GM18858 (cell line): Measurements from ENCODE around the gene MCF2L2.
A peak's percentile ranks its signal among the peaks of the same experiment; 100 is the strongest.
"Not testable (repeated sequence)": the region's sequence is repeated elsewhere in the genome, so short reads cannot be mapped to it uniquely, and the experiment has no call there.

Experiments used
- ATAC-seq: cut with Tn5 transposase; IDR thresholded peaks from one replicate; pipeline ENCODE4 v1.9.1; 2021; ENCODE audit not compliant: unreplicated experiment

The MCF2L2 gene

GRCh38 chr3:183446838-183447205 is 18.4 kb upstream of the MCF2L2 start:
- ATAC-seq: no peak

GRCh38 chr3:183444748-183445147 is 16.3 kb upstream of the MCF2L2 start:
- ATAC-seq: no peak

- no peak for ATAC-seq
These were observed 15.3 kb upstream of the MCF2L2 start for GRCh38 chr3:183443395-183444385.

- no peak for ATAC-seq
These were observed 14.6 kb upstream of the MCF2L2 start for GRCh38 chr3:183442994-183443393.

- ATAC-seq: not testable (repeated sequence)
These were observed 12.1 kb upstream of the MCF2L2 start for GRCh38 chr3:183440521-183440920.

- ATAC-seq: no peak
These were observed 11.1 kb upstream of the MCF2L2 start for GRCh38 chr3:183439515-183439914.

GRCh38 chr3:183438735-183439134 is 10.3 kb upstream of the MCF2L2 start:
- no peak for ATAC-seq

GRCh38 chr3:183437666-183438564 is 9.5 kb upstream of the MCF2L2 start:
- no peak for ATAC-seq

GRCh38 chr3:183437061-183437460 is 8.6 kb upstream of the MCF2L2 start:
- ATAC-seq: no peak

- peak; percentile 74 for ATAC-seq
These were observed 7.2 kb upstream of the MCF2L2 start for GRCh38 chr3:183435661-183436060.

- ATAC-seq: no peak
These were observed 6.6 kb upstream of the MCF2L2 start for GRCh38 chr3:183434992-183435391.

- no peak for ATAC-seq
These were observed 6.1 kb upstream of the MCF2L2 start for GRCh38 chr3:183434503-183434902.

GRCh38 chr3:183430325-183430957 is 2.0 kb upstream of the MCF2L2 start:
- ATAC-seq: no peak

- ATAC-seq: no peak
These were observed 458 bp downstream of the MCF2L2 start for GRCh38 chr3:183427876-183428446.

- ATAC-seq: no peak
These were observed 1.1 kb downstream of the MCF2L2 start for GRCh38 chr3:183427196-183427875.

- not testable (repeated sequence) for ATAC-seq
These were observed 9.6 kb downstream of the MCF2L2 start for GRCh38 chr3:183418807-183419206.

- no peak for ATAC-seq
These were observed 17.1 kb downstream of the MCF2L2 start for GRCh38 chr3:183411216-183411922.

GRCh38 chr3:183410759-183411158 is 17.7 kb downstream of the MCF2L2 start:
- no peak for ATAC-seq

- ATAC-seq: no peak
These were observed 18.1 kb downstream of the MCF2L2 start for GRCh38 chr3:183410280-183410679.

- no peak for ATAC-seq
These were observed 19.2 kb downstream of the MCF2L2 start for GRCh38 chr3:183409219-183409618.
